ENCODE measurements around the gene FOXN3. TPM values are rescaled to one million over a fixed set of nuclear protein-coding genes. Genes with fewer than 3 reads are reported as not detected.

FOXN3 gene
- total and polyA plus RNA-seq, 2 experiments from 2014 or later, result 98.9 to 167 TPM

DNA sequence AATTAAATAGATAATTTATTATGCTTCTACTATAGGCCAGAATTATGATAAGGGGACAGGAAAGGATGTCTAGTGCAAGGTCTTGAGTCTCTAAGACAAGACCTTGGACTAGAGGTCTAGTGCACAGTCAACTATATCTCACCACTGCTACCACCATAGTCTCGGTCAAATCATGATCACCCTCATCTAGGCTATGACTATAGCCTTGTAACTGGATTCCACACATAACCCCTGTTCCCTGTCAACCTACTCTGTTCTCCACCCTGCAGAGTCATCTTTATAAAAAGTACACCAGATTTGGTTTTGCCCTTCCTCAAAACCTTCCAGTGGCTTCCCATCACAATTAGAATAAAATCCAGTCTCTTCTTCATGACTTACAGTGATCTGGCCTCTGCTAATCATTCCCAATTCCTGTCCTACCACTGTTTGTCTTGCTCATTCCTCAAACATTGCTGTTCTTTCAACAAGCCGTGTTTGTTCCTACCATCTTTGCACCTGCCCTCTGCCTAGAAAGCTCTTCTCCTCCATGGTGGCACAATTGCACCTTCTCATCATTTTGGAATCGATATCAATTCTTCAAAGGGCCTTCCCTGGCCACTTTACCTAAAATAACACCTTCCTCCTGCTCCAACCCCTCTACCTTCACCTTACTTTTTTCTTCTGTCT lies 169.4 kb downstream of the FOXN3 start (continued):
- TF ChIP-seq, protein P1, sequence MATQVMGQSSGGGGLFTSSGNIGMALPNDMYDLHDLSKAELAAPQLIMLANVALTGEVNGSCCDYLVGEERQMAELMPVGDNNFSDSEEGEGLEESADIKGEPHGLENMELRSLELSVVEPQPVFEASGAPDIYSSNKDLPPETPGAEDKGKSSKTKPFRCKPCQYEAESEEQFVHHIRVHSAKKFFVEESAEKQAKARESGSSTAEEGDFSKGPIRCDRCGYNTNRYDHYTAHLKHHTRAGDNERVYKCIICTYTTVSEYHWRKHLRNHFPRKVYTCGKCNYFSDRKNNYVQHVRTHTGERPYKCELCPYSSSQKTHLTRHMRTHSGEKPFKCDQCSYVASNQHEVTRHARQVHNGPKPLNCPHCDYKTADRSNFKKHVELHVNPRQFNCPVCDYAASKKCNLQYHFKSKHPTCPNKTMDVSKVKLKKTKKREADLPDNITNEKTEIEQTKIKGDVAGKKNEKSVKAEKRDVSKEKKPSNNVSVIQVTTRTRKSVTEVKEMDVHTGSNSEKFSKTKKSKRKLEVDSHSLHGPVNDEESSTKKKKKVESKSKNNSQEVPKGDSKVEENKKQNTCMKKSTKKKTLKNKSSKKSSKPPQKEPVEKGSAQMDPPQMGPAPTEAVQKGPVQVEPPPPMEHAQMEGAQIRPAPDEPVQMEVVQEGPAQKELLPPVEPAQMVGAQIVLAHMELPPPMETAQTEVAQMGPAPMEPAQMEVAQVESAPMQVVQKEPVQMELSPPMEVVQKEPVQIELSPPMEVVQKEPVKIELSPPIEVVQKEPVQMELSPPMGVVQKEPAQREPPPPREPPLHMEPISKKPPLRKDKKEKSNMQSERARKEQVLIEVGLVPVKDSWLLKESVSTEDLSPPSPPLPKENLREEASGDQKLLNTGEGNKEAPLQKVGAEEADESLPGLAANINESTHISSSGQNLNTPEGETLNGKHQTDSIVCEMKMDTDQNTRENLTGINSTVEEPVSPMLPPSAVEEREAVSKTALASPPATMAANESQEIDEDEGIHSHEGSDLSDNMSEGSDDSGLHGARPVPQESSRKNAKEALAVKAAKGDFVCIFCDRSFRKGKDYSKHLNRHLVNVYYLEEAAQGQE (IDR thresholded peaks at IDR 0.05; ENCODE audit: unreplicated experiment), result no peak
- TF ChIP-seq EZH2 (IDR thresholded peaks at IDR 0.05; ENCODE audit: low read depth, unreplicated experiment) (no peak), ZNF331 (CRISPR knock-in tag; IDR thresholded peaks at IDR 0.05; ENCODE audit: low read depth) (no peak), ZNF114 (CRISPR knock-in tag; IDR thresholded peaks at IDR 0.05) (no peak)

DNA sequence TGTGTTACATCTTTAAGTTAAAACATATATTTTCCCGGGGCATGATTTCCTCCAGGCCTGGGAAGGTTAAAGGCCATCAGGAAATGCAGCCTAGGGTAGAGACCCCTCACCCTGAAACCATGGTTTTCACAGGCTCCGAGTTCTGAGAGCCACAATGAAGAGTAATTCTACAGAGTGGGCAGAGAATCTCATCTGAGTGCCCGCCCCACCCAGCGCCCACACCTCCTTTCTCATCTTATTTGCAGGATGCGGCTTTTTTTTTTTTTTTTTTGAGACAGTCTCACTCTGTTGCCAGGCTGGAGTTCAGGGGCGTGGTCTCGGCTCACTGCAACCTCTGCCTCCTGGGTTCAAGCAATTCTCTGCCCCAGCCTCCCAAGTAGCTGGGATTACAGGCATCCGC lies 170.7 kb downstream of the FOXN3 start:
- Histone ChIP-seq H3K27ac (ENCODE audit: low read depth) (no peak overlapping the region), H4K20me1 (replicated peaks; ENCODE audit: insufficient read depth) (peaks cover 47% of the 10 kb centered on the region), H3K27me3 (ENCODE audit: insufficient read depth) (no peaks in the 10 kb centered on the region), H3K36me3 (ENCODE audit: insufficient read depth) (no peaks in the 10 kb centered on the region), H3F3A (replicated peaks; ENCODE audit: low read depth) (no peaks in the 10 kb centered on the region), H3K4me3 (no peak overlapping the region), H3K4me2 (0 out of 2 replicates have a peak overlapping the region, but pooled peaks have one; percentile 34), H3K9me2 (ENCODE audit: insufficient read depth) (no peaks in the 10 kb centered on the region), H3K79me2 (replicated peaks; ENCODE audit: insufficient read depth) (peaks cover 98% of the 10 kb centered on the region), H2AFZ (no peak overlapping the region), H3K4me1 (ENCODE audit: insufficient read depth) (peaks cover 55% of the 10 kb centered on the region)
- Mint-ChIP-seq H3K27ac (no peak overlapping the region), H3K36me3 (ENCODE audit: low read depth) (peaks cover 22% of the 10 kb centered on the region), H3K4me1 (peaks cover 68% of the 10 kb centered on the region), H3K4me3 (no peak overlapping the region), H3K27me3 (ENCODE audit: insufficient read depth, low read depth, poor library complexity) (peaks cover 4% of the 10 kb centered on the region), H3K9me3 (no peaks in the 10 kb centered on the region)
- DNase-seq (ENCODE audit: low spot score) (no peak), ATAC-seq (no peak)
- TF ChIP-seq JUNB (IDR thresholded peaks at IDR 0.05; ENCODE audit: unreplicated experiment), result no peak
- TF ChIP-seq, protein P1 (IDR thresholded peaks at IDR 0.05; ENCODE audit: unreplicated experiment), result no peak
- TF ChIP-seq STAT1 (IDR thresholded peaks at IDR 0.05; ENCODE audit: unreplicated experiment), result no peak
- no peak for TF ChIP-seq ZNF114 (CRISPR knock-in tag; IDR thresholded peaks at IDR 0.05)
- TF ChIP-seq EZH2 (IDR thresholded peaks at IDR 0.05; ENCODE audit: low read depth, unreplicated experiment), result no peak
- TF ChIP-seq, protein P2, sequence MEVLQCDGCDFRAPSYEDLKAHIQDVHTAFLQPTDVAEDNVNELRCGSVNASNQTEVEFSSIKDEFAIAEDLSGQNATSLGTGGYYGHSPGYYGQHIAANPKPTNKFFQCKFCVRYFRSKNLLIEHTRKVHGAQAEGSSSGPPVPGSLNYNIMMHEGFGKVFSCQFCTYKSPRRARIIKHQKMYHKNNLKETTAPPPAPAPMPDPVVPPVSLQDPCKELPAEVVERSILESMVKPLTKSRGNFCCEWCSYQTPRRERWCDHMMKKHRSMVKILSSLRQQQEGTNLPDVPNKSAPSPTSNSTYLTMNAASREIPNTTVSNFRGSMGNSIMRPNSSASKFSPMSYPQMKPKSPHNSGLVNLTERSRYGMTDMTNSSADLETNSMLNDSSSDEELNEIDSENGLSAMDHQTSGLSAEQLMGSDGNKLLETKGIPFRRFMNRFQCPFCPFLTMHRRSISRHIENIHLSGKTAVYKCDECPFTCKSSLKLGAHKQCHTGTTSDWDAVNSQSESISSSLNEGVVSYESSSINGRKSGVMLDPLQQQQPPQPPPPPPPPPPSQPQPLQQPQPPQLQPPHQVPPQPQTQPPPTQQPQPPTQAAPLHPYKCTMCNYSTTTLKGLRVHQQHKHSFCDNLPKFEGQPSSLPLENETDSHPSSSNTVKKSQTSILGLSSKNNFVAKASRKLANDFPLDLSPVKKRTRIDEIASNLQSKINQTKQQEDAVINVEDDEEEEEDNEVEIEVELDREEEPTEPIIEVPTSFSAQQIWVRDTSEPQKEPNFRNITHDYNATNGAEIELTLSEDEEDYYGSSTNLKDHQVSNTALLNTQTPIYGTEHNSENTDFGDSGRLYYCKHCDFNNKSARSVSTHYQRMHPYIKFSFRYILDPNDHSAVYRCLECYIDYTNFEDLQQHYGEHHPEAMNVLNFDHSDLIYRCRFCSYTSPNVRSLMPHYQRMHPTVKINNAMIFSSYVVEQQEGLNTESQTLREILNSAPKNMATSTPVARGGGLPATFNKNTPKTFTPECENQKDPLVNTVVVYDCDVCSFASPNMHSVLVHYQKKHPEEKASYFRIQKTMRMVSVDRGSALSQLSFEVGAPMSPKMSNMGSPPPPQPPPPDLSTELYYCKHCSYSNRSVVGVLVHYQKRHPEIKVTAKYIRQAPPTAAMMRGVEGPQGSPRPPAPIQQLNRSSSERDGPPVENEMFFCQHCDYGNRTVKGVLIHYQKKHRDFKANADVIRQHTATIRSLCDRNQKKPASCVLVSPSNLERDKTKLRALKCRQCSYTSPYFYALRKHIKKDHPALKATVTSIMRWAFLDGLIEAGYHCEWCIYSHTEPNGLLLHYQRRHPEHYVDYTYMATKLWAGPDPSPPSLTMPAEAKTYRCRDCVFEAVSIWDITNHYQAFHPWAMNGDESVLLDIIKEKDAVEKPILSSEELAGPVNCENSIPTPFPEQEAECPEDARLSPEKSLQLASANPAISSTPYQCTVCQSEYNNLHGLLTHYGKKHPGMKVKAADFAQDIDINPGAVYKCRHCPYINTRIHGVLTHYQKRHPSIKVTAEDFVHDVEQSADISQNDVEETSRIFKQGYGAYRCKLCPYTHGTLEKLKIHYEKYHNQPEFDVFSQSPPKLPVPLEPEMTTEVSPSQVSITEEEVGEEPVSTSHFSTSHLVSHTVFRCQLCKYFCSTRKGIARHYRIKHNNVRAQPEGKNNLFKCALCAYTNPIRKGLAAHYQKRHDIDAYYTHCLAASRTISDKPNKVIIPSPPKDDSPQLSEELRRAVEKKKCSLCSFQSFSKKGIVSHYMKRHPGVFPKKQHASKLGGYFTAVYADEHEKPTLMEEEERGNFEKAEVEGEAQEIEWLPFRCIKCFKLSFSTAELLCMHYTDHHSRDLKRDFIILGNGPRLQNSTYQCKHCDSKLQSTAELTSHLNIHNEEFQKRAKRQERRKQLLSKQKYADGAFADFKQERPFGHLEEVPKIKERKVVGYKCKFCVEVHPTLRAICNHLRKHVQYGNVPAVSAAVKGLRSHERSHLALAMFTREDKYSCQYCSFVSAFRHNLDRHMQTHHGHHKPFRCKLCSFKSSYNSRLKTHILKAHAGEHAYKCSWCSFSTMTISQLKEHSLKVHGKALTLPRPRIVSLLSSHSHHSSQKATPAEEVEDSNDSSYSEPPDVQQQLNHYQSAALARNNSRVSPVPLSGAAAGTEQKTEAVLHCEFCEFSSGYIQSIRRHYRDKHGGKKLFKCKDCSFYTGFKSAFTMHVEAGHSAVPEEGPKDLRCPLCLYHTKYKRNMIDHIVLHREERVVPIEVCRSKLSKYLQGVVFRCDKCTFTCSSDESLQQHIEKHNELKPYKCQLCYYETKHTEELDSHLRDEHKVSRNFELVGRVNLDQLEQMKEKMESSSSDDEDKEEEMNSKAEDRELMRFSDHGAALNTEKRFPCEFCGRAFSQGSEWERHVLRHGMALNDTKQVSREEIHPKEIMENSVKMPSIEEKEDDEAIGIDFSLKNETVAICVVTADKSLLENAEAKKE (CRISPR knock-in tag; IDR thresholded peaks at IDR 0.05), result no peak
- no peak for TF ChIP-seq ZNF331 (CRISPR knock-in tag; IDR thresholded peaks at IDR 0.05; ENCODE audit: low read depth)
- no peak for TF ChIP-seq POLR2AphosphoS5 (IDR thresholded peaks at IDR 0.05; ENCODE audit: low read depth)
- TF ChIP-seq, protein P3, sequence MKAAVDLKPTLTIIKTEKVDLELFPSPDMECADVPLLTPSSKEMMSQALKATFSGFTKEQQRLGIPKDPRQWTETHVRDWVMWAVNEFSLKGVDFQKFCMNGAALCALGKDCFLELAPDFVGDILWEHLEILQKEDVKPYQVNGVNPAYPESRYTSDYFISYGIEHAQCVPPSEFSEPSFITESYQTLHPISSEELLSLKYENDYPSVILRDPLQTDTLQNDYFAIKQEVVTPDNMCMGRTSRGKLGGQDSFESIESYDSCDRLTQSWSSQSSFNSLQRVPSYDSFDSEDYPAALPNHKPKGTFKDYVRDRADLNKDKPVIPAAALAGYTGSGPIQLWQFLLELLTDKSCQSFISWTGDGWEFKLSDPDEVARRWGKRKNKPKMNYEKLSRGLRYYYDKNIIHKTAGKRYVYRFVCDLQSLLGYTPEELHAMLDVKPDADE (IDR thresholded peaks at IDR 0.05), result no peak

Measured in GM23338 (cell line).